ENCODE measurements around the gene APEH.

APEH gene

GRCh38 chr3:49649576-49649975 is 24.6 kb upstream of the APEH start:
- Histone ChIP-seq H3K27ac (ENCODE audit: low read length) (no peak overlapping the region), H3K4me1 (ENCODE audit: control insufficient read depth, insufficient read depth, low read length) (no peaks in the 10 kb centered on the region), H3K9me3 (ENCODE audit: control insufficient read depth, insufficient read depth, low read length) (no peaks in the 10 kb centered on the region), H3K27me3 (ENCODE audit: control insufficient read depth, insufficient read depth, low read length) (no peaks in the 10 kb centered on the region), H3K4me3 (ENCODE audit: low read length) (no peak overlapping the region), H3K36me3 (ENCODE audit: control insufficient read depth, insufficient read depth, low read length) (no peaks in the 10 kb centered on the region)
- no peak for DNase-seq (ENCODE audit: low read depth, low spot score)
- WGBS (ENCODE audit: insufficient coverage, insufficient read length) = no CpG with 5 or more reads among the region's 1 CpG

GRCh38 chr3:49650177-49650576 is 24.0 kb upstream of the APEH start:
- no peaks in the 10 kb centered on the region for H3K9me3 ChIP-seq (ENCODE audit: control insufficient read depth, insufficient read depth, low read length)
- DNase-seq (ENCODE audit: low read depth, low spot score) = no peak
- no peak overlapping the region for H3K27ac ChIP-seq (ENCODE audit: low read length)
- H3K4me1 ChIP-seq (ENCODE audit: control insufficient read depth, insufficient read depth, low read length) = no peaks in the 10 kb centered on the region
- H3K27me3 ChIP-seq (ENCODE audit: control insufficient read depth, insufficient read depth, low read length) = no peaks in the 10 kb centered on the region
- H3K4me3 ChIP-seq (ENCODE audit: low read length) = no peak overlapping the region
- no peaks in the 10 kb centered on the region for H3K36me3 ChIP-seq (ENCODE audit: control insufficient read depth, insufficient read depth, low read length)
- no CpG with 5 or more reads among the region's 1 CpG for WGBS (ENCODE audit: insufficient coverage, insufficient read length)

GRCh38 chr3:49650637-49651036 is 23.5 kb upstream of the APEH start:
- DNase-seq (ENCODE audit: low read depth, low spot score) = no peak
- WGBS (ENCODE audit: insufficient coverage, insufficient read length) = no CpG with 5 or more reads among the region's 8 CpGs

GRCh38 chr3:49652218-49652902 is 21.8 kb upstream of the APEH start:
- Histone ChIP-seq H3K27me3 (ENCODE audit: control insufficient read depth, insufficient read depth, low read length) (no peaks in the 10 kb centered on the region), H3K27ac (ENCODE audit: low read length) (no peak overlapping the region), H3K36me3 (ENCODE audit: control insufficient read depth, insufficient read depth, low read length) (no peaks in the 10 kb centered on the region), H3K9me3 (ENCODE audit: control insufficient read depth, insufficient read depth, low read length) (no peaks in the 10 kb centered on the region), H3K4me3 (ENCODE audit: low read length) (no peak overlapping the region), H3K4me1 (ENCODE audit: control insufficient read depth, insufficient read depth, low read length) (no peaks in the 10 kb centered on the region)
- WGBS (ENCODE audit: insufficient coverage, insufficient read length) = no CpG with 5 or more reads among the region's 36 CpGs
- no peak for DNase-seq (ENCODE audit: low read depth, low spot score)

More at GRCh38 chr3:49650637-49651036, 23.5 kb upstream of the APEH start:
- H3K36me3 ChIP-seq (ENCODE audit: control insufficient read depth, insufficient read depth, low read length) = no peaks in the 10 kb centered on the region
- H3K27ac ChIP-seq (ENCODE audit: low read length) = no peak overlapping the region
- H3K4me1 ChIP-seq (ENCODE audit: control insufficient read depth, insufficient read depth, low read length) = no peaks in the 10 kb centered on the region
- no peaks in the 10 kb centered on the region for H3K9me3 ChIP-seq (ENCODE audit: control insufficient read depth, insufficient read depth, low read length)
- H3K27me3 ChIP-seq (ENCODE audit: control insufficient read depth, insufficient read depth, low read length) = no peaks in the 10 kb centered on the region
- no peak overlapping the region for H3K4me3 ChIP-seq (ENCODE audit: low read length)

GRCh38 chr3:49652903-49653415 is 21.2 kb upstream of the APEH start:
- H3K36me3 ChIP-seq (ENCODE audit: control insufficient read depth, insufficient read depth, low read length) = no peaks in the 10 kb centered on the region
- no CpG with 5 or more reads among the region's 21 CpGs for WGBS (ENCODE audit: insufficient coverage, insufficient read length)
- H3K9me3 ChIP-seq (ENCODE audit: control insufficient read depth, insufficient read depth, low read length) = no peaks in the 10 kb centered on the region
- no peak for DNase-seq (ENCODE audit: low read depth, low spot score)
- H3K27ac ChIP-seq (ENCODE audit: low read length) = no peak overlapping the region
- no peak overlapping the region for H3K4me3 ChIP-seq (ENCODE audit: low read length)
- H3K27me3 ChIP-seq (ENCODE audit: control insufficient read depth, insufficient read depth, low read length) = no peaks in the 10 kb centered on the region
- no peaks in the 10 kb centered on the region for H3K4me1 ChIP-seq (ENCODE audit: control insufficient read depth, insufficient read depth, low read length)

GRCh38 chr3:49653621-49654020 is 20.5 kb upstream of the APEH start:
- no CpG with 5 or more reads among the region's 8 CpGs for WGBS (ENCODE audit: insufficient coverage, insufficient read length)
- no peaks in the 10 kb centered on the region for H3K4me1 ChIP-seq (ENCODE audit: control insufficient read depth, insufficient read depth, low read length)
- no peaks in the 10 kb centered on the region for H3K9me3 ChIP-seq (ENCODE audit: control insufficient read depth, insufficient read depth, low read length)
- H3K27me3 ChIP-seq (ENCODE audit: control insufficient read depth, insufficient read depth, low read length) = no peaks in the 10 kb centered on the region
- no peak overlapping the region for H3K27ac ChIP-seq (ENCODE audit: low read length)
- no peaks in the 10 kb centered on the region for H3K36me3 ChIP-seq (ENCODE audit: control insufficient read depth, insufficient read depth, low read length)
- DNase-seq (ENCODE audit: low read depth, low spot score) = no peak
- no peak overlapping the region for H3K4me3 ChIP-seq (ENCODE audit: low read length)

- no peak for DNase-seq (ENCODE audit: low read depth, low spot score)
- Histone ChIP-seq H3K4me1 (ENCODE audit: control insufficient read depth, insufficient read depth, low read length) (no peaks in the 10 kb centered on the region), H3K9me3 (ENCODE audit: control insufficient read depth, insufficient read depth, low read length) (no peaks in the 10 kb centered on the region), H3K27ac (ENCODE audit: low read length) (no peak overlapping the region), H3K4me3 (ENCODE audit: low read length) (no peak overlapping the region), H3K36me3 (ENCODE audit: control insufficient read depth, insufficient read depth, low read length) (no peaks in the 10 kb centered on the region), H3K27me3 (ENCODE audit: control insufficient read depth, insufficient read depth, low read length) (no peaks in the 10 kb centered on the region)
- WGBS (ENCODE audit: insufficient coverage, insufficient read length) = no CpG with 5 or more reads among the region's 17 CpGs
Observed at GRCh38 chr3:49654176-49654825, 19.9 kb upstream of the APEH start.

- no peaks in the 10 kb centered on the region for H3K4me1 ChIP-seq (ENCODE audit: control insufficient read depth, insufficient read depth, low read length)
- no peaks in the 10 kb centered on the region for H3K27me3 ChIP-seq (ENCODE audit: control insufficient read depth, insufficient read depth, low read length)
- no peak overlapping the region for H3K27ac ChIP-seq (ENCODE audit: low read length)
- no peak overlapping the region for H3K4me3 ChIP-seq (ENCODE audit: low read length)
- no peak for DNase-seq (ENCODE audit: low read depth, low spot score)
- WGBS (ENCODE audit: insufficient coverage, insufficient read length) = no CpG with 5 or more reads among the region's 10 CpGs
- H3K9me3 ChIP-seq (ENCODE audit: control insufficient read depth, insufficient read depth, low read length) = no peaks in the 10 kb centered on the region
- no peaks in the 10 kb centered on the region for H3K36me3 ChIP-seq (ENCODE audit: control insufficient read depth, insufficient read depth, low read length)
Observed at GRCh38 chr3:49654955-49655556, 19.1 kb upstream of the APEH start.

- no peak for DNase-seq (ENCODE audit: low read depth, low spot score)
- Histone ChIP-seq H3K36me3 (ENCODE audit: control insufficient read depth, insufficient read depth, low read length) (no peaks in the 10 kb centered on the region), H3K27ac (ENCODE audit: low read length) (no peak overlapping the region), H3K4me3 (ENCODE audit: low read length) (no peak overlapping the region), H3K9me3 (ENCODE audit: control insufficient read depth, insufficient read depth, low read length) (no peaks in the 10 kb centered on the region), H3K4me1 (ENCODE audit: control insufficient read depth, insufficient read depth, low read length) (no peaks in the 10 kb centered on the region), H3K27me3 (ENCODE audit: control insufficient read depth, insufficient read depth, low read length) (no peaks in the 10 kb centered on the region)
- WGBS (ENCODE audit: insufficient coverage, insufficient read length) = no CpG with 5 or more reads among the region's 19 CpGs
Observed at GRCh38 chr3:49655731-49656285, 18.3 kb upstream of the APEH start.

GRCh38 chr3:49656541-49657112 is 17.5 kb upstream of the APEH start:
- no peak for DNase-seq (ENCODE audit: low read depth, low spot score)
- no CpG with 5 or more reads among the region's 18 CpGs for WGBS (ENCODE audit: insufficient coverage, insufficient read length)

More at GRCh38 chr3:49656541-49657112, 17.5 kb upstream of the APEH start:
- no peaks in the 10 kb centered on the region for H3K9me3 ChIP-seq (ENCODE audit: control insufficient read depth, insufficient read depth, low read length)
- no peak overlapping the region for H3K27ac ChIP-seq (ENCODE audit: low read length)
- no peaks in the 10 kb centered on the region for H3K36me3 ChIP-seq (ENCODE audit: control insufficient read depth, insufficient read depth, low read length)
- H3K4me1 ChIP-seq (ENCODE audit: control insufficient read depth, insufficient read depth, low read length) = no peaks in the 10 kb centered on the region
- H3K4me3 ChIP-seq (ENCODE audit: low read length) = no peak overlapping the region
- H3K27me3 ChIP-seq (ENCODE audit: control insufficient read depth, insufficient read depth, low read length) = no peaks in the 10 kb centered on the region

Data from iPS DF 6.9 (cell line).